KMS-11 (cell line): ENCODE results near the gene PIKFYVE.
"Not testable (repeated sequence)": the region's sequence is repeated elsewhere in the genome, so short reads cannot be mapped to it uniquely, and the experiment has no call there.

Experiments
- H2AFZ ChIP-seq: fragments of 200-600 bp; sonication (generic); 2 replicates; pipeline ENCODE4 v1.6.1; 2016; ENCODE audit warnings: antibody characterized with exemption, mixed run types, low read depth
- H3K27ac ChIP-seq: fragments of 200-600 bp; sonication (generic); 2 replicates; pipeline ENCODE4 v1.6.1; 2016; ENCODE audit warnings: mild to moderate bottlenecking, mixed run types
- H3K27me3 ChIP-seq: fragments of 200-600 bp; sonication (generic); 2 replicates; pipeline ENCODE4 v1.6.1; 2017; ENCODE audit warnings: mild to moderate bottlenecking, low read depth, mixed run types, moderate library complexity; ENCODE audit not compliant: insufficient read depth
- H3K36me3 ChIP-seq: fragments of 200-600 bp; sonication (generic); 2 replicates; pipeline ENCODE4 v1.6.1; 2017; ENCODE audit warnings: mild to moderate bottlenecking, mixed run types; ENCODE audit not compliant: insufficient read depth
- H3K4me1 ChIP-seq: fragments of 200-600 bp; sonication (generic); 2 replicates; pipeline ENCODE4 v1.6.1; 2016; ENCODE audit warnings: mild to moderate bottlenecking, low read depth, mixed run types; ENCODE audit not compliant: poor library complexity, severe bottlenecking
- H3K4me2 ChIP-seq: fragments of 200-600 bp; sonication (generic); 2 replicates; pipeline ENCODE4 v1.7.0; 2016; ENCODE audit warnings: mild to moderate bottlenecking, mixed run types
- H3K4me3 ChIP-seq: fragments of 200-600 bp; sonication (generic); IDR thresholded peaks from 2 replicates; pipeline ENCODE4 v1.6.1; 2017; ENCODE audit warnings: low read depth, low read length, mixed read lengths; ENCODE audit not compliant: insufficient read depth
- H3K79me2 ChIP-seq: fragments of 200-600 bp; sonication (generic); 2 replicates; pipeline ENCODE4 v1.6.1; 2016; ENCODE audit warnings: low read depth, mixed run types; ENCODE audit not compliant: insufficient read depth
- H3K9ac ChIP-seq: fragments of 200-600 bp; sonication (generic); 2 replicates; pipeline ENCODE4 v1.6.1; 2016; ENCODE audit warnings: mild to moderate bottlenecking, mixed run types
- H4K20me1 ChIP-seq: fragments of 200-600 bp; sonication (generic); 2 replicates; pipeline ENCODE4 v1.6.1; 2016; ENCODE audit warnings: mild to moderate bottlenecking, mixed run types; ENCODE audit not compliant: insufficient read depth
- TF ChIP-seq, protein P1 (sequence below): fragments of 200-600 bp; sonication (generic); conservative IDR thresholded peaks from 2 replicates; pipeline ENCODE4 v1.6.1; 2017; ENCODE audit warnings: low read depth, mild to moderate bottlenecking, antibody characterized with exemption, low read length, moderate library complexity, mixed read lengths

PIKFYVE gene

DNA sequence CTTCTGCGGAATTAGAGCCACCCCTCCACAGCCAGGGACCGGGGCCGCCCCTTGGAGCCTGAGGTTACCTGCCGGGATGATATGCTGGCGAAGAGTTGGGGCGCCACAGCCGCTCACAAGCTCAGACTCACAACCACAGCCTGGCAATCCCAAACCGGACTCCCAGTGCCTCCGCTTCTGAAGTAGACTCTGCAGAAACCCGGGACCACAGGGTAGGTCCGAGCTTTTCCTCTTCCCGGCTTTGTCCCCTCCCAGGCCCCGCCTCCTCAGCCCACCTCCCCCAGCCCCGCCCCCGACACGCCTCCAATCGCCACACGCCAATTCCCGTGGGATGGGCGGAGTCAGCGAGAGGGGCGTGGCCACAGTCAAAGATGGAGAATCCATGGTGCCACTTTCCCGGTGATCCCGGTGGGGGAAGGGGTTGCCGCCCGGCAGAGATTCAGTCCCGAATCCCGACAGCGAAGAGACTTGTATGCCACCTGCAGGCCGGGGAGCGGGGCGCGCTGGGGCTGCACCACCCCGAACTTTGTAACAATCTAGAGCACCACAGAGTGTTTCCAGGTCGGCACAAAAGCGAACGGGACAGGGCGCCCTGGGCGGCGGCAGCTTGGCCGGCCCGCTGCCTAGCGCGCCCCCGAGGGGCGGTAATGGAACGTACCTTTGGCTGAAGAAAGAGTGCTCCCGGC, 11.0 kb upstream of the PIKFYVE start, which contains the start of gene IDH1:
IDH1 (minus strand) TSS at position 201 of the 686 bp plus-strand sequence. CDS start 3,520 bp downstream, outside the sequence.
- Histone ChIP-seq H2AFZ (peak within 1 kb of the TSS; percentile 93), H3K27me3 (no peaks in the 10 kb centered on the region), H3K79me2 (no peaks in the 10 kb centered on the region), H3K36me3 (no peaks in the 10 kb centered on the region), H4K20me1 (no peaks in the 10 kb centered on the region), H3K27ac (peak within 1 kb of the TSS; percentile 34; the same call in 1 of the 2 replicates), H3K4me2 (peak within 1 kb of the TSS; percentile 56), H3K4me3 (peak within 1 kb of the TSS; percentile 92), H3K9ac (peak within 1 kb of the TSS; percentile 13; the same call in 1 of the 2 replicates), H3K4me1 (peaks cover 29% of the 10 kb centered on the region)
- TF ChIP-seq, protein P1, sequence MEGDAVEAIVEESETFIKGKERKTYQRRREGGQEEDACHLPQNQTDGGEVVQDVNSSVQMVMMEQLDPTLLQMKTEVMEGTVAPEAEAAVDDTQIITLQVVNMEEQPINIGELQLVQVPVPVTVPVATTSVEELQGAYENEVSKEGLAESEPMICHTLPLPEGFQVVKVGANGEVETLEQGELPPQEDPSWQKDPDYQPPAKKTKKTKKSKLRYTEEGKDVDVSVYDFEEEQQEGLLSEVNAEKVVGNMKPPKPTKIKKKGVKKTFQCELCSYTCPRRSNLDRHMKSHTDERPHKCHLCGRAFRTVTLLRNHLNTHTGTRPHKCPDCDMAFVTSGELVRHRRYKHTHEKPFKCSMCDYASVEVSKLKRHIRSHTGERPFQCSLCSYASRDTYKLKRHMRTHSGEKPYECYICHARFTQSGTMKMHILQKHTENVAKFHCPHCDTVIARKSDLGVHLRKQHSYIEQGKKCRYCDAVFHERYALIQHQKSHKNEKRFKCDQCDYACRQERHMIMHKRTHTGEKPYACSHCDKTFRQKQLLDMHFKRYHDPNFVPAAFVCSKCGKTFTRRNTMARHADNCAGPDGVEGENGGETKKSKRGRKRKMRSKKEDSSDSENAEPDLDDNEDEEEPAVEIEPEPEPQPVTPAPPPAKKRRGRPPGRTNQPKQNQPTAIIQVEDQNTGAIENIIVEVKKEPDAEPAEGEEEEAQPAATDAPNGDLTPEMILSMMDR, result peak; percentile 55

- TF ChIP-seq, protein P1, result no peak; the same call in 1 of the 2 replicates
- Histone ChIP-seq H3K4me2 (peak overlapping the region; percentile 56), H3K27me3 (no peaks in the 10 kb centered on the region), H3K4me3 (peak overlapping the region; percentile 82), H4K20me1 (no peaks in the 10 kb centered on the region), H3K9ac (peak overlapping the region; percentile 10; the same call in 1 of the 2 replicates), H3K4me1 (peaks cover 29% of the 10 kb centered on the region), H3K79me2 (no peaks in the 10 kb centered on the region), H2AFZ (peak overlapping the region; percentile 93), H3K27ac (peak overlapping the region; percentile 34; the same call in 1 of the 2 replicates), H3K36me3 (no peaks in the 10 kb centered on the region)
Observed at GRCh38 chr2:208255557-208256106, 10.4 kb upstream of the PIKFYVE start.

- Histone ChIP-seq H3K4me1 (peaks cover 29% of the 10 kb centered on the region), H3K79me2 (no peaks in the 10 kb centered on the region), H3K36me3 (no peaks in the 10 kb centered on the region), H3K9ac (no peak overlapping the region), H2AFZ (no peak overlapping the region), H3K27ac (no peak overlapping the region), H4K20me1 (no peaks in the 10 kb centered on the region), H3K4me3 (no peak overlapping the region), H3K27me3 (no peaks in the 10 kb centered on the region), H3K4me2 (peak overlapping the region; percentile 56; the same call in 1 of the 2 replicates)
- TF ChIP-seq, protein P1, result no peak
Observed at GRCh38 chr2:208256192-208256782, 9.8 kb upstream of the PIKFYVE start.

- H2AFZ ChIP-seq, H3K4me3 ChIP-seq, H3K27ac ChIP-seq, H3K9ac ChIP-seq, H3K36me3 ChIP-seq, H4K20me1 ChIP-seq, H3K79me2 ChIP-seq, H3K27me3 ChIP-seq, H3K4me2 ChIP-seq: not testable (repeated sequence)
- peaks cover 24% of the 10 kb centered on the region for H3K4me1 ChIP-seq
Observed at GRCh38 chr2:208256849-208257813, 8.9 kb upstream of the PIKFYVE start.
